Activated CD8-positive, alpha-beta memory T cell treated with anti-CD3 and anti-CD28 coated beads, Interleukin-2, amount 50 U/mL, for 1 hour (primary cell): ENCODE data around the gene SAP30.

Experiments
- DNase-seq: peaks from one replicate; pipeline ENCODE4 v3.0.0-alpha.2; 2020; ENCODE audit errors: extremely low read depth

The SAP30 gene, protein sequence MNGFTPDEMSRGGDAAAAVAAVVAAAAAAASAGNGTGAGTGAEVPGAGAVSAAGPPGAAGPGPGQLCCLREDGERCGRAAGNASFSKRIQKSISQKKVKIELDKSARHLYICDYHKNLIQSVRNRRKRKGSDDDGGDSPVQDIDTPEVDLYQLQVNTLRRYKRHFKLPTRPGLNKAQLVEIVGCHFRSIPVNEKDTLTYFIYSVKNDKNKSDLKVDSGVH

DNA sequence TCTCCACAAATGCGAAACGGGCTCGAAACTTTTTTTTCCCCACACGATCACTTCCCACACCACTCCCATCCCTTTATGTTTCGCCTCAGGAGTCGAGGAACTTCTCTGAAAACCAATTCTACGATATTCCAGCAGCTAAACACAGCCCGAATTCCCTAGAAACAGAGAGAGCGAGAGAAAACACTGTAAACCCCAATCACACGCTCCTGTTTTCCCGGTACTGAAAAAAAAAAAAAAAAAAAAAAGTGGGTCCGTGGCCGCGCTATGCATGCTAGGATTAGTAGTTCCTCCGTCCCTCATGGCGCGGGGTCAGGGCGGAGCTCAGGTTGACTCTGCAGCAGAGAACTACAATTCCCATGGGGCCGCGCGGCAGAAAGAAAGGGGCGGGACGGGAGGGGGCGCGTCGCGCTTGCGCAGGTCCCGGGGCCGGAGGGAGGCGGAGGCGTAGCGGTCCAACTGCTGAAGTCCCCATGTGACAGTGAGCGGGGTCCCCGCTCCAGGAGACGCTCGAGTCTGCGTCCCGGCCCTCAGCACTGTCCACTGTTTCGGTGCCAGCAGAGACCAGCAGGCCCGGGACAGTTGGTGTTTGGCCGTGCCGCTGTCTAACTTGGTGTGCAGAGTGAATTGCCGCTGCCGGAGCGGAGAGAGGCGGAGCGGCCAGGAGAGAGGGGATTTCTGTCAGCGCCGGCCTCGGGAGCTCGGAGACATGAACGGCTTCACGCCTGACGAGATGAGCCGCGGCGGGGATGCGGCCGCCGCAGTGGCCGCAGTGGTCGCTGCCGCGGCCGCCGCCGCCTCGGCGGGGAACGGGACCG is at the start of gene SAP30:
TSS of gene SAP30 (plus strand) at position 478 of the 815 bp plus-strand sequence. CDS start at position 707, 229 bp downstream.
- DNase-seq: peak; percentile 94

DNA sequence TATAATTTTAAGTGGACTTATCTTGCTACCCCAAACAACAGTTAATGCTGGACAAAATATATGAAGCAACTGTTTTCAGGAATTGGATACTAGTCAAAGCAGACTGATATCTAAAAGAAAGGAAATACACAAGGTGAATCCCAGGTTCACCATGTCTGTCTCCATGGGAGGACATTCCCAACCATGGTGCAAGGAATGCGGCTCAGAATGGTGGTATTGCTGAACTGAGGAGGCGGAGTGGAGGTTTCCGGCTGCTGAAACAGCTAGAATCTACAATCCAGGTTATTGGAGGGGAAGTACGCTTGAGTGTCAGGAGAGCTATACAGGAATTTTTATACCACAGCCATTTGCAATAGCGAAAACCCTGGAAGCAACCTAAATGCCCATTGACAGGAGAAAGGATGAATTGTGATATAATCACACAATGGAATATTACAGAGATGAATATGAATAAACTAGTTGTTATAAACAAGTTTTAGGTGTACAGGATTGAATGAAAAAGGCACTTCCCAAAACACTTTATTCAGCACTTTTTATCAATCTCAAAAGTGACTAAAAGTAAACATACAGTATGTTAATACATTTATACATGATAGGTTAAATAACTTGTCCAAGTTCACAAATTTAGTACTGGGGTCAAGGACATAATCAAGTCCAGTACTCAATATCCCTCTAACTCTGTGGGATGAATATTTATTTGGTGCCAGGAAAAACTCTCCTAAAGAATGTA is 45.6 kb upstream of the SAP30 start:
- DNase-seq: no peak

DNA sequence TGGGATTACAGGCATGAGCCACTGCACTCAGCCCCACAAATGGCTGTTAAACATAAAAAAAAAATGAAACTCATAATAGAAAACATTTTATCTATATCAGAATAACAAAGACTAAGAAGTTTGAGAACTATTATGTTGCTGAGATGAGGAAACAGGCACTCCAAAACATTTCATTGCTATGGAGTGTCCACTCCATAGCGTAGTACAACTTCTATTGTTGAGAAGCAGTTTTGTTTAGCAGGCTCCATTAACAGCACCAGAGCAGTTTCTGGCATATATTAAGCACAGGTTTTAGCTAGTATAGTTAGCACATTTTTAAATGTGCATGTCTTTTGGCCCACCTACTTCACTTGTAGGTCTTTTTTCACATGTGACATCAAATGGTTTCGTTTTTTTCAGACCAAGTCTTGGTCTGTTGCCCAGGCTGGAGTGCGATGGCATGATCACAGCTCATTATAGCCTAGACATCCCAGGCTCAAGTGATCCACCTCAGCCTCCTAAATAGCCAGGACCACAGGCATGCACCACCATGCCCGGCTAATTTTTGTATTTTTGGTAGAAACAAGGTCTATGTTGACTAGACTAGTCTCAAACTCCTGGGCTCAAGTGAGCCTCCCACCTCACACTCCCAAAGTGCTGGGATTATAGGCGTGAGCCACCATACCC is 42.4 kb upstream of the SAP30 start:
- no peak for DNase-seq

DNA sequence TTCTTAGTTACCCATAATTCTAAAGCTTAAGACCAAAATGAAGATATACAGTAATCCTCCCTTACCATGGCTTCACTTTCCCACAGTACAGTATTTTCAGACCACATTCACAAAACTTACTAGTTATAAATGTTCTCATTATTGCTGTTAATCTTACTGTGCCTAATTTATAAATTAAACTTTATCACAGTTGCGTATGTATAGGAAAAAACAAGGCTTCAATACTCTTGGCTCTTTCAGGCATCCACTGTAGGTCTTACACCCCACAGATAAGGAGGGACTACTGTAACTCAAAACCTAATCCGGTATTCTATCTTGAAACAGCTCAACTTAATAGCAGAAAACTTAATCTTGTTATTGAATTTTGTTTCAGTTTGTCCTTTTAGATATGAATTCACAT is 40.2 kb upstream of the SAP30 start:
- DNase-seq: no peak

DNA sequence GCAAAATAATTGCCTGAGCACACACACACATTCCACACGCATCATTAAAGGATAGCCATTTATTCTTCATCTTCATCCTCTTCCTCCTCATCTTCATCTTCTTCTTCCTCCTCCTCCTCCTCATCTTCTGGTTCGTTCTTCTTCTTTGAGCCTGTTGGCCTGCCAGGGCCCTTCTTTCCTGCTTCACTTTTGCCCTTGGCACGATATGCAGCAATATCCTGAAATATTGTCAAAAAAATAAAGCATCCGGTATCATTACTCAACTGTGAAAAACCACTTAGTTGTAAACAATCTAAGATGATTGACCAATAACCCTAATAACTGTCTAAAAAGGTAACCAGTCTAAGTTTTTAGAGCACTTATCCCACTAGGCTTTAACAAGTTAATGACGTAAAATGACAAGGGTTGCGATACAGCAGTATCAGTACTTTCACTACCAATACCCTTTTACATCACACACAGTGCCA is 38.7 kb upstream of the SAP30 start:
- DNase-seq: no peak

DNA sequence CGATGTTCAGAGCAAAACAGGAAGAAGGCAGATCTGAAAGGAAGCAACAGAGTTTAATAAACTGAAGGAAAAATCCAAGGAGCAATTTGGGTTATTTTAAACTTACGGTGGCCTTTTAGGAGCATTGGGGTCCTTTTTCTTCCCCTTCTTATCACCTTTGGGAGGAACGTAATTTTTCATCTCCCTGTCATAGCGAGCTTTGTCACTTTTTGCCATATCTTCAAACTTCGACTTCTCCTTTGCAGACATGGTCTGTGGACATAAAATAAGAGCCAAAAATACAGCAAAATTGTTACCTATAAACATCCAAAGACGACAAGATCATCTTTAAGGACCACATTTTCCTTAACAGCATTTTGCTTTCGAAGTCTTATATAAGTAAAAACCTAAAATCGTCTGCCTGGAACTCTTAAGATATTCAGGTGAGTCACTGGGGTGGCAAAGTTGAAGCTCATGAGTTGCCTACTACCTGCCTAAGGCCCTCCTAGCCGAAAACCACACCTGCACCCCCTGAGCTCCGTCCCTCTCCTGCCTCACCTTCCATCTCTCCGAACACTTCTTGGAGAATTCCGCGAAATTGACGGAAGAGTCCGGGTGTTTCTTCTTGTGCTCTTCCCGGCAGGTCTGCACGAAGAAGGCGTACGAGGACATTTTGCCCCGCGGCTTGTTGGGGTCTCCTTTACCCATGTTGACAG is 37.6 kb upstream of the SAP30 start:
- no peak for DNase-seq

DNA sequence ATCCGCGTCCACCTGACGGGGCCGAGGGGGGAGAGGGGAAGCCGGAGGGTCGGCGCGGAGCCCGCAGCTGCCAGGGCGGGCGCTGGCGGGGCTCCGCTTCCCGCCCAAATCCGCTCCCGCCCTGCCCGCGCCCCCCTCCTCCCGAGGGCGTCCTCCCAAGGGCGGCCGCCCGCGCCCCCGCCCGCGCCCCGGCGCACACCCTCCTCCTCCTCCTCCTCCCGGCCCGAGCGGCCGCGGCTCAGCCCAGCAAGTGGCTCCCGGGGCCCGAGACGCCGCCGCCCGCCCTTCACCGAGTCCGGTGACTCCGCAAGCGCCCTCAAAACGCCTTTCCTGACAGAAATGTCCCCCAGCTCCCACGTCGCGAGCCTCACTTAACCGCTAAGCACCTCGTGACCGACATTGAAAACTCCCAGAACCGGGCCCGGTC is 37.1 kb upstream of the SAP30 start:
- DNase-seq: no peak

DNA sequence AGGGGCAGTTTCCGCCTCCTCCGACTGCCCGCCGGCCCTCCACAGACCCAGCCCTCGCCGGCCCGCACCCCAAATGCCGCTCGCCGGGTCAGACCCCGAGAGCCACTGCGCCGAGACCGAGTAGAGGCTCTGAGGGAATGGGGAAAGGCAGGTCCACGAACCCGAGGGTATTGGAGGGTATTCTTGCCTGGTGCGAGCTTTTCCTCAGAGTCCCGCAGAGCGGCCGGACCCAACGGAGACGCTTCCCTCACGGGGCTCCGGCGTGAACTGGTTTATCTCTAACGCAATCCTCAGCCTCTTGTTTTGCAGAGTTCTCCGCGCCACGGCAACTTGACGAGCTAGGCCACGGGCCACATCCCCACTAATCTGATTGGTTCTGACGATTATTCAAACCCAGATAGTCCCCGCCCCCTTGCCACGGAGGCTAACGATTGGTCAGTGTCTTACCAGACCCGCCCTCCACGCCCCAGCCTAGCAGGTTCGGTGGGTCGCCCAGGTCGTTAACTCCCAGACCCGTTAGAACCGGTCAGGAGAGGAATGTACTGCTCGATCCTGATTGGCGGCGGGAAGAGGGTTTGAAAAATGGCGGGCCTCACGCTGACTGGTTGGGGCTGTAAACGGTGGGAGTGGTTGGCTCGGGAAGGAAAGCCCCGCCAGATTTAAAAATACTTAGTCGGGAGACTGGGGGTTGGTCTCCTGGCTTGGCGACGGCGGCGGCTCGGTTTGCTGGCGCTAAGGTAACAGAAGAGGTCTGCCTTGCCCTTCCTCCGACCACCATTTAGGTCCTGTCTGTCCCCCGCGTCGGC is 36.5 kb upstream of the SAP30 start, which contains the start of gene HMGB2:
TSS of gene HMGB2 (minus strand) at position 274 of the 806 bp plus-strand sequence. CDS start 709 bp downstream, outside the sequence.
- peak; percentile 100 for DNase-seq

DNA sequence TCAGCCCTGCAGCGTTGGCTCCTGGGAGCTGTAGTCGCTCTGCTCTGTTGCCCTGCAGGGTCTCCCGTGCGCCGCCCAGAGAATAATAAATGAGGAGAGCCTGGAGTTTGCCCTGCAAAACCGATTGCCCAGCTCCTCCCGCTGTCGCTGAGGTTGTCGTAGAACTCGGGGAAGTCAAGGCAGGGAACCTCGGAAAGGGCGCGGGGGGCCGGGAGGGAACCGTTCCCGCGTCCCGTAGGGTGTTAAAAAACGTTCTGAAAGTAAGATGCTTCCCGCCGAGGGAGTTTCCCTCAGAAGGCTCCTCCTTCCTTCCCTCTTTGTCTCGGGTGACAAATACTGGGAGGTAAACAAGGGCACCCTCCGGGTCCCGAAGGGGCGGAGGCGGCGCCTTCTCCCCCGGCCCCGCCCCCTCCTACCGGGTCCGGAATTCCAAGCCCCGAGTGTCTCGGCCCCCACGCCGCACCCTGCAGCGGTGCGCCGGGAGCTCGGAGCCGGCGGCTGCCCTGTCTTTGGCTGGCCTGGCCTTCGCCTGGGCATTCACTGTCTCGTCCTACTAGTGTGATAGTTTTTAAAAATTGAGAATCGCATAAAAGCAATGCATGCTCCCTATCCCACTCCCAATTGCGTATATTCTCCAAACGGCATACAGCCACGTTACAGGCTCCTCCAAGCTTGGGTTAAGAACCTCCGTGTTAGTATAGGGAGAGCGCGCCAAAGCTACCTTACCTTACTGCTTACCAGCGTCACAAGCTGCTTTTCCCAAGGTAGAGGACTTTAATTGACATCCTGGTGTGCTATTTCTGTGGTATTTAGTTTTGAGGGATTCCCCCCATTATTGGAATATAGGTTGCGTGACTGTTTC is 35.6 kb upstream of the SAP30 start:
- DNase-seq: no peak

DNA sequence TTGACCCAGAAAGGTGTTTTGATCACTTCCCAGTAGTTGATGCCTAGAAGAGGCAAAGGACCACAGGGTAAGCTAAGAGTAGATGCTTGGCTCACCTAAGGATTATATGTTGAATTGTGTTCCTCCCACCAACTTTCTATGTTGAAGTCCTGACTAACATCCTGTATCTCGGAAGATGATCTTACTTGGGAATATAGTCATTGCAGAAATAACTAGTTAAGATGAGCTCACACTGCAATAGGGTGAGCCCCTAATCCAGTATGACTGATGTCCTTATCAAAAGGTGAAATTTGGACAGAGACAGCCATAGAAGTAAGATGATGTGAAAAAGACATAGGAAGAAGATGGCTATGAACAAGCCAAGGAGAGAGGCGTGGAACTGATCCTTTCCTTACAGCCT is 33.3 kb upstream of the SAP30 start:
- DNase-seq: no peak

DNA sequence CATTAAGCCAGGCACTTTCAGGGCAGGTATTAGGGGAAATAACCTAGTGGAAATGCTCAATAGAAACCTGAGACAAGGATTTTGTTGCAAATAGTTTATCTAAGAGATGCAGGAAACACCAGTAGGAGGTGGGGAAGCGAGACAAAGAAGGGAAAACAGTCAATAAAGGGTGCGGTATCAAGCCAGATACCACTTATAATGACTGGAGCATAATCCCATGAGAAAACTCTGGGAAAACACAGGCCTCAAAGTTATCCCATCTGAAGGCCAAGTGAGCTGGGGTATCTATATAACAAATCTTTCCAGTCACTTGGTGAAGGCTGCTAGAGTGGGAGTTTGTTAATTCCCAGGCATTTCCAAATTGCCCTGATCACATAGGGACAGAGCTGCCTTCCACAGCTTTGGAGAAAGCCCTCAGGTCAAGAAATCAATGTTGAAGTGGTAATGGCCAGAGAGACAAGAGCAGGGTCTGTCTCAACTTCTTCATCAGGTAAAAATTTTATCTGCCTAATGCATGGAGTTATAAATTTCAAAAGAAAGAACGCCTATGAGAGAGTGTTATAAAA is 26.8 kb upstream of the SAP30 start:
- no peak for DNase-seq

DNA sequence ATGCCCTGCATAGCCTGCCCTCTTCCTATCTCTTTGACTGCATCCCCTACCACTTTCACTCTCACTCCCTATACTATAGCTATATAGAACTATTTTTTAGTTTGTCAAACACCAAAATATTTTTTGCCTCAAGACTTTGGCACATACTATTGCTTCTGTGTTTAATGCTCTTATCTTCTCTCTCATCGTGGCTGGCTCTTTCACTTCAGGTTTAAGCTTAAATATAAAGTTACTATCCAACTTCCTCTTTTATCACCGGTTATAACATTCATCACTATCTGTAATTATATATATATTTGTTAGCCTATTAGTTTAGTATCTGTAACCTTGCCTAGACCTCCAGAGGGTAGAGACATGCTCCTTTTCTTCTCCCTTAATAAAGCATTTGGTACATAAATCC is 25.1 kb upstream of the SAP30 start:
- no peak for DNase-seq

DNA sequence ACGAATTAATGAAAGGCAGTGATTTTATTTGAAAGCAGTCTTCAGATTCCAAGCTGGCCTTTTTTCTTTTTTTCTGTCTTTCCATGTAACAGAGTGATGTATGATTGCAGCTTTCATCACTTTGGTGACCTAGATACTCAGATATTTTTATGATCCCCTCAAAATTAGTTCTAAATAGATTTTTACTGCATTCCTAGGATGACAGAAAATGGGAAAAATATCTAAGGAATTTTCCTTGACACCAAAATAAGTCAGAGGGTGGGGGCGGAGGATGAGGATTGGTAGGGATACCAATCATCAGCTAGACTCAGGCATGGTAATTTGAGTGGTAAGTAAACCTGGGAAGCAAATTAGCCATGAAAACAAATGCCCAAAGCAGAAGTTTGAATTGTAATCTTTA is 24.7 kb upstream of the SAP30 start:
- DNase-seq: no peak

DNA sequence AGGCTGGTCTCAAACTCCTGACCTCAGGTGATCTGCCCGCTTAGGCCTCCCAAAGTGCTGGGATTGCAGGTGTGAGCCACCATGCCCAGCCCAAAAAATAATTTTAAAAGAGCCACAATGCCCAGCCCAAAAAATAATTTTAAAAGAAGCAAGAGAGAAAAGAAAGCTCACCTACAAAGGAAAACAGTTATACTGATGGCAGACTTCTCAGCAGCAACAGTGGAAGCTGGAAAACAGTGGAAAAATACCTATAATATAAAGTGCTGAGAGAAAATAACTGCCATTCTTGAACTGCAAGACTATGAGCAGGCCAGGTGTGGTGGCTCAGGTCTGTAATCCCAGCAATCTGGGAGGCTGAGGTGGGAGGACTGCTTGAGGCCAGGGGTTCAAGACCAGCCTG is 23.3 kb upstream of the SAP30 start:
- no peak for DNase-seq

DNA sequence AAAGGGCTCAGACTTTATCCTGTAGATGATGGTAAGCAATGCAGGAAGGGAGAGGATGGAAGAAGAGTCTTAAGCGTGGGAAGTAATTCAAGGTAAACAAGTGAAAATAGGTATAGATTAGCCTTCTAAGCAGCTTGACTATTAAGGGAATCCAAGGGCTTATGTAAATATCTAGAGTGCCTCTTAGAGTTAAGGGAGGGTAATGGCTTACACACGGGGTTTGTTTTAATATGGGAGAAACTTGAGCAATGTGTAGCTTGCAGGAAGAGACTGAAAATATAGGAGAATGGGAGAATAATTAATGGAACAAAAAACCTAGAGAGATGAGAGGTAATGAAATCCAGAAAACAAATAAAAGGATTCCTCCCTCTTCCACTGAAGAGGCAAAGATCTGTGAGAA is 12.8 kb upstream of the SAP30 start:
- DNase-seq: no peak

DNA sequence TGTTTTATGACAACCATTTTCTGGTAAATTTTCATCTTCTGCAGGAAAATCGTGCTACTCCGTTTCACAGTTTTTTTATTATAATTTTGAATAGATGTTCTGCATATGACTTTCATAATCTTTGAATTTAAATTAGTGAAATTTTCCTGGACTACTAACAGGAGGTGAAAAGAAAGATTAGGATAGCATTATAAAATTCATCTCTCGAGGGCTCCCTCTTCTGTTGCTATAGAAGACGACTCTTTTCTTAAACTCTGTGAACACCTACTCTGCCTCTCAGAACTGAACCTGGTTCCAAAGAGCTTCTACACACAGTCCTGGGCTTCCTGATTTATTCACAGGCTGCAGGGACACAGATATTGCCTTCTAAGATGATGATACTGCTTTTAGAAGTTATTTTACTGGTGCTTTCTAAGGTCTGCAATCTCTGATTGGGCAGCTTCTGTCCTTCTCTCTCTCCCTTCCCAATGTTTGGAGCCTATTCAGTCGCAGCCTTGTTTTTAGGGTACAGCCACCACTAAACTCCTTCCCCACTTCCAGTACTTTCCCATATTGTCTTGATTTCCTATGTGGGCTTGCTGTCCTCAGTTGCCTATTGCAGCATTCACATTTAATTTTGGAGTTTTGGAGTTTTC is 10.1 kb upstream of the SAP30 start:
- no peak for DNase-seq

DNA sequence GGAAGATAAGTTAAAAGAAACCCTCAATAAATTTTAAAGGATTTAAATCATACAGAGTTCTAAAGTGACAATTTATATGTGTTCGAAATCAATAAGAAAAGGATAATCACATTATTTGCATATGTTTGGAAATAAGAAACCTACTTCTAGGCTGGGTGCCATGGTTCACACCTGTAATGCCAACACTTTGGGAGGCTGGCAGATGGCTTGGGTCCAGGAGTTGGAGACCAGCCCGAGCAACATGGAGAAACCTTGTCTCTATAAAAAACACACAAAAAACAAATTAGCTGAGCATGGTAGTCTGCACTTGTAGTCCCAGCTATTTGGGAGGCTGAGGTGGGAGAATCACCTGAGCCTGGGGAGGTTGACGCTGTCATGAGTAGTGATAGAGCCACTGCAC is 8.1 kb upstream of the SAP30 start:
- DNase-seq: no peak

DNA sequence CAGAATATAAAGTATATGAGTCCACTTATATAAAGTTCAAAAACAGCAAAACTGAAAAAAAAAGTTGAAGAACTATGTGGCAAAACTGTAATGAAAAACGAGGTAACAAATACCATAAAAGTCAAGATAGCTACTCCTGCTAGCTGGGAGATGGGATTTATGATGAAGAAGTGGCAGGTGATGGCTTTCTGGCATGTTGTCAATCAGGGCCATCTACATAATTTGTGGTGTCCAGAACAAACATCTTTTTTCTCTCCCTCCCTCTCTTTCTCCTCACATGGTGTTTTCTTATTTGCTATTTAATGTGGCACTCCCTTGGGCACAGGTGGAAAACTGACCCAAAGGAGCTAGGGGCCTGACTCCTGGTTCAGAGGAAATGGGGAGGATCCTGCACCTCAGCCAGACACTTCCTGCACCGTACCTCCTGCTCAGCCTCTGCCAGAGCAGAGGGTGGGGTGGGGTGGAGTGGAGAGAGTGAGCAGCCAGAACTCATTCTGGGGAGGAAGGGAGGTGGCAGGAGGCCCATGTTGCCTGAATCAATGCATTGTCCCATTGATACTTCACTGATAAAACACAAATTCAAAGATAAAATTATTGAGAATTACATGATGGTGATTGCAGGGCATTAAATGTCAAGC is 5.3 kb upstream of the SAP30 start:
- DNase-seq: no peak
